ENCODE measurements around the gene ACTN1.
A peak's percentile ranks its signal among the peaks of the same experiment; 100 is the strongest.

The ACTN1 gene

DNA sequence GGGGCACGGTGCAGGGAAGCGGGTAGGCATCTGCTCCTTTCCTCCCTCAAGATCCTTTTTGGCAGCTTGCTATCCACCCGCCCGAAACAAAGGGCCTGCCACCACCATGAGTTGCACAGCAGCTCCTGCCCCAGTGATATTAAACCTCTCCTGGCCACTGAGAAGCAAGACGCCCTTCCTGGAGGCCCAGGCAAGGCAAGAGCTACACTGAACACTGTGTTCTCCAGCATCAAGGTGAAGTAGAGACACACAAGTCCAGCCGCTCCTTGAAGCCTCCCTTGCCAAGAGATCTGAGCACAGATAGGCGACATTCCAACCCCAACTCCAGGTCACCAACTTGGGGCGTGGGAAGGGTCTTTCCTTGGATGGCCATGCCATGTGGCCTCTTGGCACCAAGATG, 70.9 kb downstream of the ACTN1 start:
- DNase-seq: no peak

GRCh38 chr14:68906439-68906838, 72.7 kb downstream of the ACTN1 start:
- no peak for DNase-seq

- DNase-seq: no peak
These were observed 73.8 kb downstream of the ACTN1 start for GRCh38 chr14:68905107-68905895.

- DNase-seq: no peak
These were observed 76.7 kb downstream of the ACTN1 start for GRCh38 chr14:68902357-68902756.

GRCh38 chr14:68899033-68899603, 80.0 kb downstream of the ACTN1 start:
- peak; percentile 5 for DNase-seq

DNA sequence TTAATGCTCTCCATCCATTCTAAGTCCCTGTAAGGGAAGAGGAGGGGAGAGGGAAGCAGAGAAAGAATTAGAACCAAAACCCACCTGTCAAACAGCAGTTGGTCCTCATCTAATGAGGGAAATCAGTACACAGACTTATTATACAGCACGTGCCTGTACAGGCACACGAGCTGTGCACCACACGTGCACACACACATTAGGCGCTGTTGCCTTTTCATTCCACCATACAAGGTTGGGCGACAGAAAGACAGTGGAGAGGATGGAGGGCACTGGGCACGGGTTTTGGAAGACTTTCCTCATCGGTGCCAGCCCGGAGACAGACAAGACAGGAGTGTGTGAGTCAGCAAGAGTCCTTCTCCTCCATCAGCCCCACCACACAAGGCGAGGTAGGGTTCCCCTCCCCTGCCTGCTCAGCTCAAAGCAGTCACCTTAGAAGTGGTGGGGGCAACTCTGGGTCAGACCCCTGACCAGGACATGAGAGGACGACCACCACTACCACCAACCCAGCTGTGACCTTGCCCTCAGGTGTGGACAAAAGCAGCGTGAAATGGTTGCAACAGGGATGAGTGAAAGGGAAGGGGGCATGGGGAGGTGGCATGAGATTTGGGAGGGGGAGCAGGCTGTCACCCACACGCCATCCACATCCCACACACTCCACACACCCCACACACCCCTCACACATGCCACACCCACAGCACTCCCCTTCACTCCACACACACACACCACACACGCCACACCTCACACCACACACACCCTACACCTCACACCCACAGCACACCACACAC, 80.7 kb downstream of the ACTN1 start:
- no peak for DNase-seq

GRCh38 chr14:68897559-68898155, 81.4 kb downstream of the ACTN1 start:
- DNase-seq: no peak

DNA sequence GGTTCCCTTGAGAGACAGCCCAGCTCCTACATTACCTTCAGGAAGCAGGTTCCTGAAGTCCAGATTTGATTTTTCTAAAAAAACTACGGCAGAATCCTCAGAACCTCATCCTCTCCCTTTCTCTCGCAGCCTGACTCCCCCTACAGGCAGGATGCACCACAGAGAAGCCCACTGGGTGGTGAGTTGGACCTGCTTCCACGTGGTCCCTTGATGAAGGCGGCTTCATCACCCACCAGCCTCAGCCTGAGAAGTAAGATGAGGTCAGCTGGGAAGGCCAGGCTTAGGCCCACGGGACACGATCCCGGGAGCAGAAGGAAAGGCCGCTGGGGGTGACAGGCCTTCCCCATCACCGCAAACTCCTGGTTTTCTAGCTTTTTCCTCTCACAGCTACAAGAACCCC, 83.0 kb downstream of the ACTN1 start:
- DNase-seq: no peak

GRCh38 chr14:68894802-68895703, 84.0 kb downstream of the ACTN1 start:
- DNase-seq: no peak

DNA sequence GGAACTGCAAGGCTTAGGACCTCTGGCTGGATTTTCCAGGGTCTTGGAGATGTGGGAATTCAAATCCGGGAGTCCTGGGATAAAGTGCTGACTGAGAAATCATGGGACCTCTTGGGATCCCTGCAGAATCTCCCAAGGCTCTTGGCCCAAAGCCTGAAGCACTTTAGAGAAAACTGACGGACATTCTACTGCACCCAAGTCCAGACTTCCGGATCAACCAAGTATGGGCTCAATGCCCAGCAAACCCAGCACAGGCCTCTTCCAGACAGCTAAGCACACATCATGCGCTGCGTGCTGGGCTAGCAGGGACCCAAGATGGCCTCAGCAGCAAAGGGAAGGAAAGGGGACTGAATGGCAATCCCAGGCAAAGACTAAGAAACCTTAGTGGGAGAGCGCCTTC, 85.0 kb downstream of the ACTN1 start:
- no peak for DNase-seq

DNA sequence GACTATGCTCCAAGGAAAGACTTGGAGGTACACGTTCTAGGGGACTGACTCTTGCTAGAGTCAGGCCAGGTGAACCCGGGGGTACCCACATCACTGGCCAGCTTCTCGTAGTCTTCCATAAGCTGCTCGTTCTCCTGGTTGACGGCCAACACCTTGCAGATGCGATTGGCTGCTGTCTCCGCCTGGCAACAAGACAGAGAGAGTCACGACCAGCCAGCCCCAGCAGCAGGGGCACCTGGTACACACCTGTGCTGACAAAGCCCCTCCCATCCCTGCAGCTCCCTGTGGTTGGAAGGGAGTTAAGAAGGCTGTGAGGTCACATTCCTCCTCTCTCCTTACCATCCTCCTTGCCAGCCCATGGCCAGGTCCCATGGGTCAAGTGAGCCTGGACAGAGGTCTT, 85.5 kb downstream of the ACTN1 start:
- DNase-seq: no peak

- no peak for DNase-seq
These were observed 86.1 kb downstream of the ACTN1 start for GRCh38 chr14:68892961-68893360.

DNA sequence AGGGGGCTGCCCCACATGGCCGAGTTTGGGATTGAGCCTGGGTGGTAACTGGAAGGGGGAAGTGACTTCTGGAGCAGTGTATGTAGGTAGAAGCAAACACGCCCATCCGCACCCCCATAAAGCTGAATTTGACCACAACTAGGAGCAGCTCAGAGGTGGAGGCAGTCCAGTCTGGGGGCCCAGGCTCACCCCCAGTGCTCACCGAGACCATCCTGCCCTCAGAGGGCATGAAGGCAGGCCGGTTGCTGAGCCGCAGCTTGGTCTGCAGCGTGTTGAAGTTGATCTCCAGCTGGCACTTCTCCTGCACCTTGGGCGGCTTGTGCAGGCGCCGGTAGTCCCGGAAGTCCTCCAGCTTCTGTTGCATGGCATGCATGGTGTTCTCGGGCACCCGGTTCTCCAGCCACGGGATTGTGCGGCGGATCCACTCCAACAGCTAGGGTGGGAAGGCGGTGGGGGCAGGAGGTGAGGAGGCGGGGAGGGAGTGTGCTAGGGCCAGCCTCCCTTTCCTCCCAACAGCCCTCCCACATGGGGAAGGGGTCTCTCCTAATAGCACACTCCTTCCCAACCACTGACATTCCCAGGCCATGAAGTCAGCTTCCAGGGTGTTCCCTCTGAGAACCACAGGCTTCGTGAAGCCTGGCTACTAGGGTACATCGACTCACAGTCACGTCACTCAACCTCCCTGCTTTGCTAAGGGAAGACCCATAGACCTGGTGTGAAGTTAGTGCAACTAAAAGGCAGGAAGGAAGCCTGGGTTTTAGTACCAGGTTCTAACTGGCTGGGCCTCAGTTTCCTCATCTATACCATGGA, 87.0 kb downstream of the ACTN1 start:
- no peak for DNase-seq

DNA sequence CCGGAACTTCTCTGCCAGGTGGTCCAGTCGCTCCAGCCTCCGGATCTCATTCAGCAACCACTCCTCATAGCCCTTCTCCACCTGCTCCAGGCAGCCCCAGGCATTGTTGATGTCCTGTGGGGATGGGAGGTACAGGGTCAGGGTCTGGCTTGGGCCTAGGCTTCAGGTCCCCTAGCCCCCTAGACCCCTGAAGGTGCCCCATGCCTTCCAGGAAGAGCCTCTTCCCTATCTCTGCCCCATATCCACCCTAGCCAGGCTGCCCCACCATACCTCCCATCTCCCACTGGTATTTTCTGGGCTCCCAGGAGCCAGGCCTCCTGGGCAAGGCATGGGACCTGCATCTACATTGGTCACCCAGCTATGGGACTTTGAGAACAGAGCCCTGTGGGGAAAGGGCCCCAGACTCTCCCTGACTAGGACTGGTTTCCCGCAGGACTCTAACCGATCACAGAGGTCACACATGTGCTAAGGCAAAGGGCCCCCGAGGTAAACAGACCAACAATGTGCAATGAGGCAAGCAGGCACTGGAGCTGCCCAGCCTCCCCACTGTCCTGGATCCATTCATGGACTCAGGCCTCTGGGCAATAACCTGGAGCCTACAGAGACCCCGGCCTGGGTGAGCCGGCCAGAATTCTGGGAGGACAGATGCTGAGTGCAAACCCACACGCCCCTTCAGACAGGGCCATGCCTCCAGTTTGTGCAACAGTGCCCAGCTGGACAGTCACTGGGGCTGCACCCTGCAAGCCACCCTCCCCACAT, 88.8 kb downstream of the ACTN1 start:
- no peak for DNase-seq

GRCh38 chr14:68888883-68889282, 90.2 kb downstream of the ACTN1 start:
- no peak for DNase-seq

DNA sequence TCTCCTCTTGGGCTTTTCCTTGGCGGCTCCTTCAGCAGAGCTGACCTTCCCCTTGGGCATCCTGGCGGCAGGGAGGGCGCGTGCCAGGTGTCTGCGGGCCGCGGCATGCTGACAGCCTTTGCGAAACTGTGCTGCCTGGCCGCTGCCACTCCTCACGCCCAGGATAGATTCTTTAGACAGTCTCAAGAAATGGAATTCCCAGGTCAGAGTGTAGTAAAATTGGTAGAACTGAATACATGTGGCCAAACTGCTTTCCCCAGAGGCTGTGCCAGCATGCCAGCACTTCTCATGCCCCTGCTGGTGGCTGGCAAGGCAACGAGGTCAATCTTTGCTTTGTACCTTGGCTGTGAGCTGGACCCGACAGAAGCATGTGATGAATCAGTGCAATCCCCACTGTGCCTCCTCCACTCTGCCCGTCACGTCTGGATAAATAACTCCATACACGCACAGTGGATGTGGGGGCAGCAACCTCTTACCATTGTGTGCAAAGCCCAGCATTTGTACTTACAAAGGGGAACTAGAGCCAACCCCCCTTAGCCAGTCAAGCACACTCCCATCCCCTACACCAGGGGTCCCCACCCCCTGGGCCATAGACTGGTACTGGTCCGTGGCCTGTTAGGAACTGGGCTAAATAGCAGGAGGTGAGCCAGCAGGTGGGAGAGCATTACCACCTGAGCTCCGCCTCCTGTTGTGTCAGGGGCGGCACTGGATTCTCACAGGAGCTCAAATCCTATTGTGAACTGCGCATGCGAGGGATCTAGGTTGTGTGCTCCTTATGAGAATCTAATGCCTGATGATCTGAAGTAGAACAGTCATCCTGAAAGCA, 90.9 kb downstream of the ACTN1 start:
- DNase-seq: no peak

DNA sequence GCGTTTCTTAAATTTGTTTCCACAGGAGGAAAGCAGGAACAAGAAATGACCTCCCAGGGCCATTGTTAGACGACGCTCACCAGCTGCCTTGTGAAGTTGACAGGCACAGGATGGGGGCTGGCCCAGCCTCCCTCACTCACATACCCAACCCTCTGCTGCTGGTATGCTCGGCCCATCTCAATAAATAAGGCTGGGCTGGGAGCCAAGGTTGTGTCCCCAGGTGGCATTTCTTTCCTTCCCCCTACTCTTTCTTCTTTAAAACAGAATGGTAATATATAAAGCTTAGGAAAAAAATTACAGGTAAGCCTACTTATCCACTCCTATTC, 93.0 kb downstream of the ACTN1 start:
- DNase-seq: no peak

DNA sequence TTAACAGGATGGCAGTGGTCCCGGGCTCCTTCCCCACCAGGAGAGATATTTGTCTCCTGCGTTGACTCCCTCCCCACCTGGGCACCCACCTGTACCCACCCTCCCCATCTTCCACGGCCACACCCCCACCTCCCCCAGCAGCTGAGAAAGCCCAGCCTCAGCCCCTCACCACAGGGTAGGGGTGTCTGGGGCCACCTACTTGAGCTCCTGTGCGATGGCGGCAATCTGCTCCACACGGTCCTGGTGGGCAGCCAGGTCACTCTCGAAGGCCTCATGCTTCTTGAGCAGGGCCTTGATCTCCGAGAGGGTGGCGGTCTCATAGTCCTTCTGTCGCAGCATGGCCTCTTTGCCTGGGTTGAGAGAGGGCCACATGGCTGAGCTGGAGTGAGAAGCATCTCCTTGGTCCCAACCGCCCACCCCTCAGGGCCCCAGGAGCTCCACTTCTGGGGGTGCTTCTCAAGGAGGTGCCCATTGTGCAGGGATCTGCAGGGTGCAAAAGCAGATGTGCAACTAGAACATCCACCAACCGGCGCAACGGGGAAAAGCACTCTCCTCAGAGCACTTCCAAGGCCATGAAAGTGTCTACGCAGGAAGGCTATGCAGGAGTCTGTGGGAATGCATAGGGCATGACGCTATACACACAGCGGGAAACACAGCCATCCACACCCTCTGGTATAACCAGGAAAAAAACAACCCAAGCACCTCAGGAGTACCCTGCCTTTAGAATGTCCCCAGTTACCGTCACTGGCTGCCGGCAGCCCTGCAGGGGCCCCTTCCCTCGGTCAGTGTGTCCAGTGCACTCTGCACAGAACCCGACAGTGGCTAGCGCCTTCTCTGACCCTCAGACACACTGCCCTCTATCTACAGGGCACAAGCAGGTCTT, 93.6 kb downstream of the ACTN1 start:
- DNase-seq: no peak
